Measurements from ENCODE around the gene GRB10. TPM values are rescaled to one million over a fixed set of nuclear protein-coding genes. Genes with fewer than 3 reads are reported as not detected.

The GRB10 gene
- total RNA-seq, 4 donors from 2014 or later, result 33.9 to 72.6 (median 41.8) TPM

DNA sequence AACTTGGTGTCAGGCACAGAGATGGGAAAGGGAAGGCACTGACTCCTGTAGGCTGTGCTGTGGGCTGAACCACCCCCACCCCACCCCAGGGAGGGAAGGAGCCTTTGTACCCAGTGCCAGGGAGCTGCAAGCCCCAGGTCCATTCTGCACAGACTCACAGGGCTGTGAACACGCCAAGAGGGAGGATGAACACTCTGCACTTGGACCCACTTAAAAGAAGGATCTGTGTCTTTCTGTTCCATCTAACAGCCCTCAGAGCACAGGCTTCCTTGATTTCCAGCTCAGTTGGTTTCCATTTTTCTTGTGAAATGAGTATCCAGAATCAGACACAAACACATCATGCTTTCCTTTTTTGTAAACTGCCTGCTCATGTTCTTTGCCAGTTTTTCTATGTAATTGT is 84.9 kb downstream of the GRB10 start:
- Histone ChIP-seq H3K36me3 (no peaks in the 10 kb centered on the region), H3K4me3 (no peak overlapping the region), H3K9me3 (no peaks in the 10 kb centered on the region), H3K27me3 (no peaks in the 10 kb centered on the region), H3K4me1 (no peaks in the 10 kb centered on the region), H3K27ac (no peak overlapping the region)
- TF ChIP-seq, protein P1, sequence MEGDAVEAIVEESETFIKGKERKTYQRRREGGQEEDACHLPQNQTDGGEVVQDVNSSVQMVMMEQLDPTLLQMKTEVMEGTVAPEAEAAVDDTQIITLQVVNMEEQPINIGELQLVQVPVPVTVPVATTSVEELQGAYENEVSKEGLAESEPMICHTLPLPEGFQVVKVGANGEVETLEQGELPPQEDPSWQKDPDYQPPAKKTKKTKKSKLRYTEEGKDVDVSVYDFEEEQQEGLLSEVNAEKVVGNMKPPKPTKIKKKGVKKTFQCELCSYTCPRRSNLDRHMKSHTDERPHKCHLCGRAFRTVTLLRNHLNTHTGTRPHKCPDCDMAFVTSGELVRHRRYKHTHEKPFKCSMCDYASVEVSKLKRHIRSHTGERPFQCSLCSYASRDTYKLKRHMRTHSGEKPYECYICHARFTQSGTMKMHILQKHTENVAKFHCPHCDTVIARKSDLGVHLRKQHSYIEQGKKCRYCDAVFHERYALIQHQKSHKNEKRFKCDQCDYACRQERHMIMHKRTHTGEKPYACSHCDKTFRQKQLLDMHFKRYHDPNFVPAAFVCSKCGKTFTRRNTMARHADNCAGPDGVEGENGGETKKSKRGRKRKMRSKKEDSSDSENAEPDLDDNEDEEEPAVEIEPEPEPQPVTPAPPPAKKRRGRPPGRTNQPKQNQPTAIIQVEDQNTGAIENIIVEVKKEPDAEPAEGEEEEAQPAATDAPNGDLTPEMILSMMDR (IDR thresholded peaks at IDR 0.05), result no peak
- no peak for TF ChIP-seq POLR2A (IDR thresholded peaks at IDR 0.05)
- intact Hi-C loops (cut with DNase I; ENCODE audit: low total_unique reads), result no loop called here
- no peak for DNase-seq

DNA sequence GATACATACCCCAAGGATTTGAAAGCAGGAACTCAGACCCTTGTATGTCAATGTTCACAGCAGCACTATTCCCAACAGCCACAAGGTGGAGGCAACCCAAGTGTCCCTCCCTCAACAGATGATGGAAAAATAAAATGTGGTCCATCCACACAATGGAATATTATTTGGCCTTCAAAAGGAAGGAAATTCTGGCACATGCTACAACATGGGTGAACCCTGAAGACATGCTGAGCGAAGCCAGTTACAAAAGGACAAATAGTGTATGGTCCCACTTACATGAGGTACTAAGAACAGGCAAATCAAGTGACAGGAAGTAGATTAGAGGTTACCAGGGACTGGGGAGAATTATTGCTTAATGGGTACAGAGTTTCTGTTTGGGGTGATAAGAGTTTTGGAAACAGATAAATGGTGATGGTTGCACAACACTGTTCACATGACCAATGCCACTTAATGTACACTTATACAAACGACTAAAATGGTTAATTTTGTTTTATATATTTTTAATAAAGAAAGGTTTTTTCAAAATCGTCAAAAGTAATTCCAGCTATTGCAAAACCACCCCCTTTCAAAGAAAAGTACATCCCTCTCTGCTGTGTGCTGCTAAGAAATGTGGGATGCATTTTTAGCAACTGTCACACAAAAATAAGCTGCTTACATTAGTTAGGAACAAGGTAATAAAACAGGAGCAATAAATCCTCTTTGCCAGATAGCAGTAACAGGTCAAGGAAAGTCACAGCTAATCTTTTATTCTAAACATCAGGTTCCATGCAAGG is 85.7 kb downstream of the GRB10 start:
- no peak overlapping the region for H3K4me3 ChIP-seq
- H3K36me3 ChIP-seq, result no peaks in the 10 kb centered on the region
- H3K27ac ChIP-seq, result no peak overlapping the region
- no peaks in the 10 kb centered on the region for H3K27me3 ChIP-seq
- intact Hi-C loops (cut with DNase I; ENCODE audit: low total_unique reads), result no loop called here
- no peak for DNase-seq
- TF ChIP-seq POLR2A (IDR thresholded peaks at IDR 0.05), result no peak
- TF ChIP-seq, protein P1 (IDR thresholded peaks at IDR 0.05), result peak in 1 of 4 experiments; percentile 13
- H3K9me3 ChIP-seq, result no peaks in the 10 kb centered on the region
- no peaks in the 10 kb centered on the region for H3K4me1 ChIP-seq

DNA sequence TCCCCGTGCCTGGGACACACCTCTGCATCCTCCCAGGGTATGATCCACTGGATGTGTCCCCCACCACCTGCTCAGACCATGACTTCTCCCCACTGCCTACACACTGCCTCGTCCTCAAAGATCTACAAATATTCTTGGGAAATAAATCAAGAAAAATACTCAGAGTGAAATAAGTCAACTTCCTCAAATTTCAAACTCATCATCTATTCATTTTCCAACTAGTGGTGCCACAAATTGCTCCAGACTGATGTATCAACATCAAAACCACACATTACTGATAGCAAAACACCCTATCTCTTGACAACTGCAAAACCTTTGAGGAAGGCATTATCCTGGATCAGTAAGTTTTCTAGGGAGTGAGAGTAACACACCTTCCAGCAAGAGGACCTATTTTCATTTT is 87.7 kb downstream of the GRB10 start:
- Histone ChIP-seq H3K36me3 (no peaks in the 10 kb centered on the region), H3K4me1 (no peaks in the 10 kb centered on the region), H3K9me3 (no peaks in the 10 kb centered on the region), H3K27ac (no peak overlapping the region), H3K27me3 (no peaks in the 10 kb centered on the region), H3K4me3 (no peak overlapping the region)
- TF ChIP-seq, protein P1 (IDR thresholded peaks at IDR 0.05), result no peak
- no peak for TF ChIP-seq POLR2A (IDR thresholded peaks at IDR 0.05)
- no peak for DNase-seq
- intact Hi-C loops (cut with DNase I; ENCODE audit: low total_unique reads), result no loop called here

DNA sequence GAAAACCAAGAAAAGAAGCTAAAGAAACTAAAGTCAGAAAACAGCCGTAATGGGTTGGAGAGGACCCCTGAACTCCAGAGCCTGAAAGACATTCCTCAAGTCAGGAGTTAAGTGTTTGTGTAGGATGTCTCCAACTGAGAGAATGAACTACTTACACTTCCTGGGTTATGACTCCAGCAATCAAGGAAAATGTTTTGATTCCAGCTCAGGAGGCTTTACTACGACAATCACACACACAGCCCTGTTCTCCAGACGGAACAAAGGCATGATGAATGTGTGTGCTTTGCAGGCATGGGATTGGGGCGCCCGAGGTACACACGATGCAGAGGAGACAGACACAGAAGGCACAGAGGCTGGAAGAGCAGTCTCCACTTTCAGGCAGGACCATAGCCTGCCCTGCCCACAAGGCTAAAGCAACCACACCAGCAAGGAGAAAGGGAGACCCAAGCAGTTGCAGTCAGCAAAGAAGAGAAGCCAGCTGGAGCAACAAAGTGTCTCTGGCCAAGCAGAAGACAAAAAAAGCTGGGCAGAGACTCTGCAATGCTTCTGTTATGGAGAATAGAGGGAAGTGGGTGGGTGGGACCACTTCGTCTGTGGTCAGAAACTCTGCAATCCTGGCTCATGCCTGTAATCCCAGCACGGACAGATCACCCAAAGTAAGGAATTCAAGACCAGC is 89.1 kb downstream of the GRB10 start:
- Histone ChIP-seq H3K4me1 (no peaks in the 10 kb centered on the region), H3K27me3 (no peaks in the 10 kb centered on the region), H3K4me3 (no peak overlapping the region), H3K9me3 (no peaks in the 10 kb centered on the region), H3K27ac (no peak overlapping the region), H3K36me3 (no peaks in the 10 kb centered on the region)
- intact Hi-C loops (cut with DNase I; ENCODE audit: low total_unique reads), result no loop called here
- TF ChIP-seq POLR2A (IDR thresholded peaks at IDR 0.05), result no peak
- TF ChIP-seq, protein P1 (IDR thresholded peaks at IDR 0.05), result no peak
- DNase-seq, result no peak

DNA sequence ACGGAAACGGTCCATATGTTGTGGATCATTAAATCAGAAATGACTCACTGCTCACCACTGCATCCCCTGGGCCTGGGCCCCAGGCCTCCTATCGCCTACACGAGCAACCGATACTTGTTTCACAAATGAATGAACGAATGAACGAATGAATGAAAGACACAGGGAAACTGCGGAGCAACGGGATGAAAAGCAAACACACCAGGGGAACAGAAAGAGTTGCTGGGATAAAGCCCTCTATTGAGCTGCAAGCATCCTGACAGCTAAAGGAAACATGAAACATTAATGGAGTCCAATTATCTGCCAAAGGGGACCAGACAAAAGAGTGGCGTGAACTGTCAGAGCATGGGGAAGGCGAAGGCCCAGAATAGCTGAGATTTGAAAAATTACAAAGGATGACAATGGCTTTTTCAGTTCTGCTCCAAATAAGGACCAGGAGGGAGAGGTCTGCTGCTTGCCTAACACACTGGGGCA is 92.1 kb downstream of the GRB10 start:
- TF ChIP-seq, protein P1 (IDR thresholded peaks at IDR 0.05), result no peak
- TF ChIP-seq POLR2A (IDR thresholded peaks at IDR 0.05), result no peak
- no peaks in the 10 kb centered on the region for H3K36me3 ChIP-seq
- no peak overlapping the region for H3K4me3 ChIP-seq
- DNase-seq, result no peak
- intact Hi-C loops (cut with DNase I; ENCODE audit: low total_unique reads), result no loop called here
- H3K9me3 ChIP-seq, result no peaks in the 10 kb centered on the region
- H3K27me3 ChIP-seq, result no peaks in the 10 kb centered on the region
- H3K27ac ChIP-seq, result no peak overlapping the region
- no peaks in the 10 kb centered on the region for H3K4me1 ChIP-seq

Data from uterus (tissue), 4 donors.